NOMO-1 treated with DMSO at 0.1 percent for 48 hours (cell line): ENCODE results near the gene RBM47.
"Not testable (repeated sequence)": the region's sequence is repeated elsewhere in the genome, so short reads cannot be mapped to it uniquely, and the experiment has no call there.

Experiments used
- DNase-seq: peaks from one replicate; lab custom pipeline; 2025; ENCODE audit not compliant: unreplicated experiment; lab: John Stamatoyannopoulos, UW

Gene RBM47

GRCh38 chr4:40418430-40419230 is 211.0 kb downstream of the RBM47 start:
- DNase-seq, result no peak

GRCh38 chr4:40417941-40418340 is 211.7 kb downstream of the RBM47 start:
- no peak for DNase-seq

GRCh38 chr4:40414673-40415072 is 215.0 kb downstream of the RBM47 start:
- no peak for DNase-seq

GRCh38 chr4:40412866-40413795 is 216.5 kb downstream of the RBM47 start:
- DNase-seq, result no peak

GRCh38 chr4:40412388-40412787 is 217.3 kb downstream of the RBM47 start:
- no peak for DNase-seq

GRCh38 chr4:40409835-40410234 is 219.8 kb downstream of the RBM47 start:
- no peak for DNase-seq

GRCh38 chr4:40407468-40407867 is 222.2 kb downstream of the RBM47 start:
- not testable (repeated sequence) for DNase-seq

GRCh38 chr4:40406340-40406739 is 223.3 kb downstream of the RBM47 start:
- no peak for DNase-seq

- DNase-seq, result peak; percentile 62
Observed at GRCh38 chr4:40405193-40405592, 224.5 kb downstream of the RBM47 start.

- DNase-seq, result no peak
Observed at GRCh38 chr4:40403081-40403480, 226.6 kb downstream of the RBM47 start.

- no peak for DNase-seq
Observed at GRCh38 chr4:40402556-40402955, 227.1 kb downstream of the RBM47 start.

- no peak for DNase-seq
Observed at GRCh38 chr4:40401631-40402030, 228.0 kb downstream of the RBM47 start.

GRCh38 chr4:40401096-40401495 is 228.6 kb downstream of the RBM47 start:
- no peak for DNase-seq

- DNase-seq, result no peak
Observed at GRCh38 chr4:40399578-40399977, 230.1 kb downstream of the RBM47 start.

- no peak for DNase-seq
Observed at GRCh38 chr4:40395908-40396793, 233.5 kb downstream of the RBM47 start.

- no peak for DNase-seq
Observed at GRCh38 chr4:40395166-40395900, 234.3 kb downstream of the RBM47 start.

- peak; percentile 27 for DNase-seq
Observed at GRCh38 chr4:40394236-40394635, 235.4 kb downstream of the RBM47 start.

- not testable (repeated sequence) for DNase-seq
Observed at GRCh38 chr4:40392241-40392640, 237.4 kb downstream of the RBM47 start.

GRCh38 chr4:40389986-40390385 is 239.7 kb downstream of the RBM47 start:
- DNase-seq, result no peak

GRCh38 chr4:40388239-40388638 is 241.4 kb downstream of the RBM47 start:
- no peak for DNase-seq
